HepG2 (cell line): ENCODE results near the gene NUDT2. TPM values are rescaled to one million over a fixed set of nuclear protein-coding genes. Genes with fewer than 3 reads are reported as not detected.

Source experiments
- ARNTL ChIP-seq: sonication (generic); formaldehyde crosslinking; IDR thresholded peaks from 2 replicates; pipeline ENCODE4 v1.4.0; 2020; ENCODE audit warnings: mild to moderate bottlenecking, missing genetic modification reagents
- CBX1 ChIP-seq: IDR thresholded peaks from one replicate; pipeline ENCODE4 v1.6.1; 2016; ENCODE audit warnings: antibody characterized with exemption, low read depth
- DRAP1 ChIP-seq: IDR thresholded peaks from 2 replicates; pipeline ENCODE4 v1.6.1; 2016; ENCODE audit warnings: missing genetic modification reagents, missing compliant biosample characterization
- EED ChIP-seq: sonication (generic); formaldehyde crosslinking; IDR thresholded peaks from 2 replicates; pipeline ENCODE4 v1.5.0; 2020; ENCODE audit warnings: mild to moderate bottlenecking, missing genetic modification reagents
- KDM4B ChIP-seq: sonication (generic); formaldehyde crosslinking; IDR thresholded peaks from 2 replicates; pipeline ENCODE4 v1.4.0; 2020; ENCODE audit warnings: missing genetic modification reagents
- MED1 ChIP-seq: sonication (generic); formaldehyde crosslinking; IDR thresholded peaks from 2 replicates; pipeline ENCODE4 v1.4.0; 2020; ENCODE audit warnings: missing genetic modification reagents
- MYNN ChIP-seq: sonication (generic); formaldehyde crosslinking; IDR thresholded peaks from 2 replicates; pipeline ENCODE4 v1.4.0; 2020; ENCODE audit warnings: mild to moderate bottlenecking, low read depth, missing genetic modification reagents
- NR2F1 ChIP-seq, 2 experiments: fragments of 450-650 bp in 1 of 2; formaldehyde crosslinking in 1 of 2; IDR thresholded peaks; 2 replicates each; pipeline versions ENCODE4 v1.5.0 to v1.6.1; 2016 to 2020; ENCODE audit warnings: mild to moderate bottlenecking in 1 of 2, missing compliant biosample characterization in 1 of 2, missing genetic modification reagents in 1 of 2, moderate library complexity in 1 of 2
- PLRG1 ChIP-seq: fragments of 450-650 bp; conservative IDR thresholded peaks from 2 replicates; pipeline ENCODE4 v1.6.1; 2016
- RFXANK ChIP-seq: IDR thresholded peaks from 2 replicates; pipeline ENCODE4 v1.6.1; 2016
- SMARCE1 ChIP-seq: fragments of 450-650 bp; IDR thresholded peaks from 2 replicates; pipeline ENCODE4 v1.6.1; 2017; ENCODE audit warnings: borderline replicate concordance
- SOX5 ChIP-seq: IDR thresholded peaks from 2 replicates; pipeline ENCODE4 v1.6.1; 2016; ENCODE audit warnings: borderline replicate concordance
- SP140L ChIP-seq: sonication (generic); formaldehyde crosslinking; IDR thresholded peaks from 2 replicates; pipeline ENCODE4 v1.4.0; 2020; ENCODE audit warnings: missing genetic modification reagents, borderline replicate concordance
- SP4 ChIP-seq: sonication (generic); formaldehyde crosslinking; IDR thresholded peaks from 2 replicates; pipeline ENCODE4 v1.8.1; 2023; ENCODE audit warnings: mild to moderate bottlenecking, missing genetic modification reagents
- THAP9 ChIP-seq: sonication (generic); formaldehyde crosslinking; IDR thresholded peaks from 2 replicates; pipeline ENCODE4; 2020; ENCODE audit warnings: missing genetic modification reagents, mild to moderate bottlenecking, borderline replicate concordance
- ZFAT ChIP-seq: sonication (generic); formaldehyde crosslinking; conservative IDR thresholded peaks from 2 replicates; pipeline ENCODE4 v1.8.1; 2023; ENCODE audit warnings: missing genetic modification reagents, inconsistent platforms
- ZNF232 ChIP-seq: sonication (generic); formaldehyde crosslinking; IDR thresholded peaks from 2 replicates; pipeline ENCODE4 v1.4.0; 2020; ENCODE audit warnings: missing genetic modification reagents, borderline replicate concordance
- ZNF44 ChIP-seq: sonication (generic); formaldehyde crosslinking; IDR thresholded peaks from 2 replicates; pipeline ENCODE4 v1.5.1; 2020; ENCODE audit warnings: mild to moderate bottlenecking, missing genetic modification reagents
- ZNF615 ChIP-seq: sonication (generic); formaldehyde crosslinking; IDR thresholded peaks from 2 replicates; pipeline ENCODE4 v1.5.0; 2020; ENCODE audit warnings: mild to moderate bottlenecking, missing genetic modification reagents, borderline replicate concordance
- ZSCAN20 ChIP-seq: sonication (generic); formaldehyde crosslinking; IDR thresholded peaks from 2 replicates; pipeline ENCODE4 v1.4.0; 2020; ENCODE audit warnings: missing genetic modification reagents, mild to moderate bottlenecking, borderline replicate concordance
- polyA plus RNA-seq, 8 experiments: library from polyadenylated mRNA; depleted of rRNA in 3 of 8; stranded (reverse) in 7 of 8; unstranded in 1 of 8; fragments of >200 nt; fragmentation: Illumina TruSeq in 4 of 8; extraction: Trizol in 4 of 8; gene quantifications; 2 replicates each; pipeline versions ENCODE4 v1.2.1 to v1.2.3, GENCODE V29; 2011 to 2016; ENCODE audit warnings: low read depth in 4 of 8, missing spikeins in 1 of 8, mixed read lengths in 1 of 8; ENCODE audit not compliant: insufficient read depth in 1 of 8
- total RNA-seq, 5 experiments: library from RNA; depleted of rRNA; stranded (reverse); fragments of >200 nt; fragmentation: Illumina TruSeq; extraction: Trizol; gene quantifications; 2 replicates each; pipeline ENCODE4 v1.2.3, GENCODE V29; 2016; ENCODE audit warnings: low read depth in 1 of 5
- TF ChIP-seq, protein P1 (sequence below): fragments of 450-650 bp; IDR thresholded peaks from 2 replicates; pipeline ENCODE4 v1.6.1; 2017; ENCODE audit warnings: mild to moderate bottlenecking
- TF ChIP-seq, protein P2 (sequence below): sonication (generic); formaldehyde crosslinking; IDR thresholded peaks from 2 replicates; pipeline ENCODE4 v1.8.0; 2022; ENCODE audit warnings: mild to moderate bottlenecking, missing genetic modification reagents, borderline replicate concordance

The NUDT2 gene
- total and polyA plus RNA-seq, 2 of the 13 experiments (the other 11 are each of a cell fraction or from before 2014, with no cell fraction given): 19.9 to 24.6 TPM

- TF ChIP-seq ZNF44 (CRISPR knock-in tag): no peak
- TF ChIP-seq, protein P1, sequence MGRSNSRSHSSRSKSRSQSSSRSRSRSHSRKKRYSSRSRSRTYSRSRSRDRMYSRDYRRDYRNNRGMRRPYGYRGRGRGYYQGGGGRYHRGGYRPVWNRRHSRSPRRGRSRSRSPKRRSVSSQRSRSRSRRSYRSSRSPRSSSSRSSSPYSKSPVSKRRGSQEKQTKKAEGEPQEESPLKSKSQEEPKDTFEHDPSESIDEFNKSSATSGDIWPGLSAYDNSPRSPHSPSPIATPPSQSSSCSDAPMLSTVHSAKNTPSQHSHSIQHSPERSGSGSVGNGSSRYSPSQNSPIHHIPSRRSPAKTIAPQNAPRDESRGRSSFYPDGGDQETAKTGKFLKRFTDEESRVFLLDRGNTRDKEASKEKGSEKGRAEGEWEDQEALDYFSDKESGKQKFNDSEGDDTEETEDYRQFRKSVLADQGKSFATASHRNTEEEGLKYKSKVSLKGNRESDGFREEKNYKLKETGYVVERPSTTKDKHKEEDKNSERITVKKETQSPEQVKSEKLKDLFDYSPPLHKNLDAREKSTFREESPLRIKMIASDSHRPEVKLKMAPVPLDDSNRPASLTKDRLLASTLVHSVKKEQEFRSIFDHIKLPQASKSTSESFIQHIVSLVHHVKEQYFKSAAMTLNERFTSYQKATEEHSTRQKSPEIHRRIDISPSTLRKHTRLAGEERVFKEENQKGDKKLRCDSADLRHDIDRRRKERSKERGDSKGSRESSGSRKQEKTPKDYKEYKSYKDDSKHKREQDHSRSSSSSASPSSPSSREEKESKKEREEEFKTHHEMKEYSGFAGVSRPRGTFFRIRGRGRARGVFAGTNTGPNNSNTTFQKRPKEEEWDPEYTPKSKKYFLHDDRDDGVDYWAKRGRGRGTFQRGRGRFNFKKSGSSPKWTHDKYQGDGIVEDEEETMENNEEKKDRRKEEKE: no peak
- TF ChIP-seq MED1 (CRISPR knock-in tag): peak; percentile 76
- TF ChIP-seq, protein P2, sequence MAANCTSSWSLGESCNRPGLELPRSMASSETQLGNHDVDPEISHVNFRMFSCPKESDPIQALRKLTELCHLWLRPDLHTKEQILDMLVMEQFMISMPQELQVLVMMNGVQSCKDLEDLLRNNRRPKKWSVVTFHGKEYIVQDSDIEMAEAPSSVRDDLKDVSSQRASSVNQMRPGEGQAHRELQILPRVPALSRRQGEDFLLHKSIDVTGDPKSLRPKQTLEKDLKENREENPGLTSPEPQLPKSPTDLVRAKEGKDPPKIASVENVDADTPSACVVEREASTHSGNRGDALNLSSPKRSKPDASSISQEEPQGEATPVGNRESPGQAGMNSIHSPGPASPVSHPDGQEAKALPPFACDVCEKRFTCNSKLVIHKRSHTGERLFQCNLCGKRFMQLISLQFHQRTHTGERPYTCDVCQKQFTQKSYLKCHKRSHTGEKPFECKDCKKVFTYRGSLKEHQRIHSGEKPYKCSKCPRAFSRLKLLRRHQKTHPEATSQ (CRISPR knock-in tag): no peak
- peak; percentile 65; the same call in 1 of the 2 replicates for TF ChIP-seq ARNTL
- TF ChIP-seq ZSCAN20: no peak
- no peak for TF ChIP-seq PLRG1
- no peak for TF ChIP-seq ZNF615 (CRISPR knock-in tag)
- no peak for TF ChIP-seq EED (CRISPR knock-in tag)
- no peak for TF ChIP-seq ZFAT
- TF ChIP-seq THAP9 (CRISPR knock-in tag): no peak
- no peak for TF ChIP-seq SP140L
- TF ChIP-seq KDM4B (CRISPR knock-in tag): no peak
- no peak for TF ChIP-seq CBX1
- TF ChIP-seq SP4: peak; percentile 71
- no peak for TF ChIP-seq RFXANK
- no peak for TF ChIP-seq MYNN
- peak; percentile 67; the same call in 1 of the 2 replicates for TF ChIP-seq SOX5 (CRISPR knock-in tag)
- no peak for TF ChIP-seq SMARCE1
- no peak for TF ChIP-seq ZNF232 (CRISPR knock-in tag)
- TF ChIP-seq NR2F1 (CRISPR knock-in tag; IDR thresholded peaks at IDR 0.05): peak; percentile 35 to 57; a peak in 3 of 4 replicates
- TF ChIP-seq DRAP1 (CRISPR knock-in tag): peak; percentile 78
Measured at GRCh38 chr9:34374905-34375552, 45.7 kb downstream of the NUDT2 start (continued).
